ENCODE results near the gene RAB29. TPM values are rescaled to one million over a fixed set of nuclear protein-coding genes. Genes with fewer than 3 reads are reported as not detected.

Gene RAB29
- polyA plus RNA-seq, 1 of the 3 experiments (the other 2 are of a cell fraction), result 9.2 TPM

DNA sequence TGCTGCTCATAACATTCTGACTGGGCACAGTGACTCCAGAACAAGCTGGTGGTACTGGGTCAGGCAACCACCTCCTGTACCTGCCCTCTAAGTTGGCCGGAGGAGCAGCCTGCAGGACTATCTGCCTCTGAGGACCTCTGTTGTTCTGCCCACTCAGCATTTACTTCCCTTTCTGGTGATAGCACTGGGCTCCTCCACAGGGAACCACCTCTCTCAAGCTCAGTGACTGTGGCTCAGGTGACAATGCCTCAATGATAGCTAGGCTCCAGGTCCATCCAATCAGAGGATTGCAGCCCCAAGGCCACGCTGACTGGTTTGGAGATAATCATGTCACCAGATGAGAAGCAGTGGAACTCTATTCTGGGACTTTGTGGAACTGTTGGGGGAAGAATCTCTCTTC is 21.9 kb upstream of the RAB29 start:
- CTCF ChIA-PET, result interaction anchor here (1.5 to 11.9 kb wide), 5 partner anchors 15 to 309 kb away, joined by 4 to 366 read pairs (median 4); no protein-coding TSS in a partner anchor
- Histone ChIP-seq H2AFZ (ENCODE audit: low read depth) (no peak overlapping the region), H3K9me3 (no peaks in the 10 kb centered on the region), H3K9ac (no peak overlapping the region), H3K4me1 (ENCODE audit: control insufficient read depth in 1 of 2, insufficient read depth in 2 of 2, low read depth in 1 of 2, low read length in 1 of 2) (peaks cover 0 to 3% of the 10 kb centered on the region in 2 experiments; a peak in 1 of 4 replicates), H3K27ac (ENCODE audit: low read depth in 2 of 2, low read length in 1 of 2) (no peak overlapping the region), H3K9me2 (no peaks in the 10 kb centered on the region), H3F3A (replicated peaks; ENCODE audit: insufficient read depth) (peaks cover 2% of the 10 kb centered on the region), H4K20me1 (ENCODE audit: insufficient read depth) (no peaks in the 10 kb centered on the region), H3K79me2 (ENCODE audit: insufficient read depth) (no peaks in the 10 kb centered on the region), H3K4me2 (no peak overlapping the region), H3K4me3 (ENCODE audit: low read depth in 2 of 2, low read length in 1 of 2) (no peak overlapping the region), H3K36me3 (replicated peaks in 1 of 2; ENCODE audit: control insufficient read depth in 1 of 2, insufficient read depth in 2 of 2, low read length in 1 of 2) (peaks cover 4 to 56% of the 10 kb centered on the region in 2 experiments), H3K27me3 (ENCODE audit: insufficient read depth) (no peaks in the 10 kb centered on the region)
- TF ChIP-seq YY1 (IDR thresholded peaks at IDR 0.05; ENCODE audit: low read depth), result no peak
- no peak for TF ChIP-seq TCF12 (IDR thresholded peaks at IDR 0.05)
- no peak for TF ChIP-seq EZH2phosphoT487 (IDR thresholded peaks at IDR 0.05; ENCODE audit: borderline replicate concordance, low read depth)
- TF ChIP-seq, protein P1, sequence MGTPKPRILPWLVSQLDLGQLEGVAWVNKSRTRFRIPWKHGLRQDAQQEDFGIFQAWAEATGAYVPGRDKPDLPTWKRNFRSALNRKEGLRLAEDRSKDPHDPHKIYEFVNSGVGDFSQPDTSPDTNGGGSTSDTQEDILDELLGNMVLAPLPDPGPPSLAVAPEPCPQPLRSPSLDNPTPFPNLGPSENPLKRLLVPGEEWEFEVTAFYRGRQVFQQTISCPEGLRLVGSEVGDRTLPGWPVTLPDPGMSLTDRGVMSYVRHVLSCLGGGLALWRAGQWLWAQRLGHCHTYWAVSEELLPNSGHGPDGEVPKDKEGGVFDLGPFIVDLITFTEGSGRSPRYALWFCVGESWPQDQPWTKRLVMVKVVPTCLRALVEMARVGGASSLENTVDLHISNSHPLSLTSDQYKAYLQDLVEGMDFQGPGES (IDR thresholded peaks at IDR 0.05; ENCODE audit: low read depth, low read length), result no peak
- no peak for TF ChIP-seq NRF1 (IDR thresholded peaks at IDR 0.05; ENCODE audit: low read depth, low read length)
- TF ChIP-seq GABPA (IDR thresholded peaks at IDR 0.05; ENCODE audit: low read depth), result no peak
- TF ChIP-seq, protein P2, sequence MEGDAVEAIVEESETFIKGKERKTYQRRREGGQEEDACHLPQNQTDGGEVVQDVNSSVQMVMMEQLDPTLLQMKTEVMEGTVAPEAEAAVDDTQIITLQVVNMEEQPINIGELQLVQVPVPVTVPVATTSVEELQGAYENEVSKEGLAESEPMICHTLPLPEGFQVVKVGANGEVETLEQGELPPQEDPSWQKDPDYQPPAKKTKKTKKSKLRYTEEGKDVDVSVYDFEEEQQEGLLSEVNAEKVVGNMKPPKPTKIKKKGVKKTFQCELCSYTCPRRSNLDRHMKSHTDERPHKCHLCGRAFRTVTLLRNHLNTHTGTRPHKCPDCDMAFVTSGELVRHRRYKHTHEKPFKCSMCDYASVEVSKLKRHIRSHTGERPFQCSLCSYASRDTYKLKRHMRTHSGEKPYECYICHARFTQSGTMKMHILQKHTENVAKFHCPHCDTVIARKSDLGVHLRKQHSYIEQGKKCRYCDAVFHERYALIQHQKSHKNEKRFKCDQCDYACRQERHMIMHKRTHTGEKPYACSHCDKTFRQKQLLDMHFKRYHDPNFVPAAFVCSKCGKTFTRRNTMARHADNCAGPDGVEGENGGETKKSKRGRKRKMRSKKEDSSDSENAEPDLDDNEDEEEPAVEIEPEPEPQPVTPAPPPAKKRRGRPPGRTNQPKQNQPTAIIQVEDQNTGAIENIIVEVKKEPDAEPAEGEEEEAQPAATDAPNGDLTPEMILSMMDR (IDR thresholded peaks at IDR 0.05), result no peak
- TF ChIP-seq TAF1 (IDR thresholded peaks at IDR 0.05; ENCODE audit: borderline replicate concordance, low read depth, low read length), result no peak
- no peak for TF ChIP-seq FOXM1 (IDR thresholded peaks at IDR 0.05; ENCODE audit: low read depth)
- TF ChIP-seq, protein P3, sequence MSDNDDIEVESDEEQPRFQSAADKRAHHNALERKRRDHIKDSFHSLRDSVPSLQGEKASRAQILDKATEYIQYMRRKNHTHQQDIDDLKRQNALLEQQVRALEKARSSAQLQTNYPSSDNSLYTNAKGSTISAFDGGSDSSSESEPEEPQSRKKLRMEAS (IDR thresholded peaks at IDR 0.05; ENCODE audit: low read depth), result no peak
- no peak for TF ChIP-seq EP300 (IDR thresholded peaks at IDR 0.05; ENCODE audit: borderline replicate concordance in 1 of 2, low read depth in 1 of 2, low read length in 1 of 2)
- TF ChIP-seq MEF2A (IDR thresholded peaks at IDR 0.05; ENCODE audit: borderline replicate concordance, low read depth), result no peak
- no peak for TF ChIP-seq JUND (IDR thresholded peaks at IDR 0.05)
- no peak for TF ChIP-seq POLR2AphosphoS5 (IDR thresholded peaks at IDR 0.05; ENCODE audit: low read depth, low read length)
- TF ChIP-seq, protein P4, sequence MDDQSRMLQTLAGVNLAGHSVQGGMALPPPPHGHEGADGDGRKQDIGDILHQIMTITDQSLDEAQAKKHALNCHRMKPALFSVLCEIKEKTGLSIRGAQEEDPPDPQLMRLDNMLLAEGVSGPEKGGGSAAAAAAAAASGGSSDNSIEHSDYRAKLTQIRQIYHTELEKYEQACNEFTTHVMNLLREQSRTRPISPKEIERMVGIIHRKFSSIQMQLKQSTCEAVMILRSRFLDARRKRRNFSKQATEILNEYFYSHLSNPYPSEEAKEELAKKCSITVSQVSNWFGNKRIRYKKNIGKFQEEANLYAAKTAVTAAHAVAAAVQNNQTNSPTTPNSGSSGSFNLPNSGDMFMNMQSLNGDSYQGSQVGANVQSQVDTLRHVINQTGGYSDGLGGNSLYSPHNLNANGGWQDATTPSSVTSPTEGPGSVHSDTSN (IDR thresholded peaks at IDR 0.05), result no peak
- TF ChIP-seq TEAD4 (IDR thresholded peaks at IDR 0.05; ENCODE audit: borderline replicate concordance, insufficient read depth), result no peak
- POLR2A ChIA-PET, result no interaction called here
- WGBS (ENCODE audit: low lambda C conversion rate), result 92% methylated on average over 1 of the region's 2 CpGs
- DNase-seq, result no peak
